Epithelial cell of proximal tubule (primary cell): ENCODE data around the gene TRPV6. TPM values are rescaled to one million over a fixed set of nuclear protein-coding genes. Genes with fewer than 3 reads are reported as not detected.

Source experiments
- DNase-seq: peaks from one replicate; pipeline ENCODE4 v3.0.0-alpha.2; 2011; ENCODE audit warnings: low read depth
- H3K4me3 ChIP-seq: 2 replicates; pipeline ENCODE4 v1.5.1; 2011; ENCODE audit warnings: low read depth, mild to moderate bottlenecking, low read length
- CTCF ChIP-seq: conservative IDR thresholded peaks from 2 replicates; pipeline ENCODE4 v1.5.1; 2012; ENCODE audit warnings: low read depth, mild to moderate bottlenecking, low read length
- total RNA-seq: library from RNA; depleted of rRNA; stranded (reverse); fragments of >200 nt; gene quantifications from 2 replicates; pipeline ENCODE4 v1.2.3, GENCODE V29; 2015

The TRPV6 gene
- total RNA-seq, 1 donor from 2014 or later, result 0.06 TPM

GRCh38 chr7:142899661-142900060 is 14.1 kb upstream of the TRPV6 start:
- DNase-seq, result no peak
- no peak overlapping the region for H3K4me3 ChIP-seq
- TF ChIP-seq CTCF, result no peak

- TF ChIP-seq CTCF, result no peak
- H3K4me3 ChIP-seq, result no peak overlapping the region
- DNase-seq, result no peak
These were observed 13.0 kb upstream of the TRPV6 start for GRCh38 chr7:142898377-142899170.

GRCh38 chr7:142897691-142898090 is 12.1 kb upstream of the TRPV6 start:
- DNase-seq, result no peak
- H3K4me3 ChIP-seq, result no peak overlapping the region
- TF ChIP-seq CTCF, result no peak

GRCh38 chr7:142896741-142897379 is 11.3 kb upstream of the TRPV6 start:
- DNase-seq, result no peak
- no peak for TF ChIP-seq CTCF
- no peak overlapping the region for H3K4me3 ChIP-seq

- no peak overlapping the region for H3K4me3 ChIP-seq
- TF ChIP-seq CTCF, result no peak
- DNase-seq, result no peak
These were observed 10.6 kb upstream of the TRPV6 start for GRCh38 chr7:142896151-142896550.

- no peak for TF ChIP-seq CTCF
- no peak overlapping the region for H3K4me3 ChIP-seq
- no peak for DNase-seq
These were observed 9.5 kb upstream of the TRPV6 start for GRCh38 chr7:142894985-142895593.
